Spinal cord (tissue), 10 donors: ENCODE results near the gene KAT7. TPM values are rescaled to one million over a fixed set of nuclear protein-coding genes. Genes with fewer than 3 reads are reported as not detected.
A peak's percentile ranks its signal among the peaks of the same experiment; 100 is the strongest.

ENCODE experiments used
- DNase-seq, 6 donors: peaks; one replicate each; pipeline versions ENCODE4 v3.0.0 to v3.0.0-alpha.2; 2013 to 2015; ENCODE audit warnings: low spot score in 6 of 6, low read depth in 4 of 6
- H3K27ac ChIP-seq: one replicate; pipeline ENCODE4 v1.5.1; 2013; ENCODE audit warnings: low read depth, low read length, control low read depth
- H3K27me3 ChIP-seq: one replicate; pipeline ENCODE4 v1.6.1; 2013; ENCODE audit warnings: low read length; ENCODE audit not compliant: control insufficient read depth, insufficient read depth
- H3K36me3 ChIP-seq: one replicate; pipeline ENCODE4 v1.6.1; 2013; ENCODE audit warnings: low read length; ENCODE audit not compliant: control insufficient read depth, insufficient read depth
- H3K4me1 ChIP-seq: one replicate; pipeline ENCODE4 v1.6.1; 2013; ENCODE audit warnings: low read length; ENCODE audit not compliant: control insufficient read depth, insufficient read depth
- H3K4me3 ChIP-seq: one replicate; pipeline ENCODE4 v1.5.1; 2013; ENCODE audit warnings: low read depth, low read length, control low read depth
- H3K9me3 ChIP-seq: one replicate; pipeline ENCODE4 v1.6.1; 2013; ENCODE audit warnings: low read length; ENCODE audit not compliant: control insufficient read depth, insufficient read depth
- WGBS: methylation state at CpG from one replicate; pipeline ENCODE4 v1.1.5; 2013; ENCODE audit warnings: missing lambda C conversion rate; ENCODE audit not compliant: insufficient coverage; 5-methylcytosine and 5-hydroxymethylcytosine counted together
- polyA plus RNA-seq, 2 donors: library from polyadenylated mRNA; unstranded; fragments of 120-200 nt; gene quantifications; one replicate each; pipeline ENCODE4 v1.2.1, GENCODE V29; 2013; ENCODE audit not compliant: insufficient read length in 2 of 2
- total RNA-seq, 2 donors: library from RNA; depleted of rRNA in 1 of 2; stranded (reverse); fragments of 120-200 nt in 1 of 2; fragments of >200 nt in 1 of 2; gene quantifications; one replicate each; pipeline versions ENCODE4 v1.2.3 to v1.2.4, GENCODE V29; 2013 to 2014
- donor health status: healthy.

Gene KAT7
- total and polyA plus RNA-seq, 4 donors: 53.0 to 58.6 (median 54.2) TPM

DNA sequence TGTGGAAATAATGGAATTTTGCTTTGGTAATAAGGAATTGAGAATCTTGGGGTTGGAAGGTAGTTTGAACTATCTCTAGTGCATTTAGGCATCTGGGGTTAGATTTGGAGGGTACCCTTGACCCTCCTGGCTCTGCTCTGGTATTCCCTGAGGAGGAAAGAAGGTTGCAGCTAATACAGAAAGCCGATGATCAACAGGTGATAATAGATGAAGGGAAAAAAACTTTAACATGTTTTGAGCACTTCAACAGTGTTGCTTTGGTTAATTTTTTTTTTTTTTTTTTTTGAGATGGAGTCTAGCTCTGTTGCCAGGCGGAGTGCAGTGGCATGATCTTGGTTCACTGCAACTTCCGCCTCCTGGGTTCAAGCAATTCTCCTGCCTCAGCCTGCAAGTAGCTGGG lies 4.8 kb downstream of the KAT7 start:
- Histone ChIP-seq H3K36me3 (peaks cover 39% of the 10 kb centered on the region), H3K27me3 (no peaks in the 10 kb centered on the region), H3K9me3 (no peaks in the 10 kb centered on the region), H3K27ac (no peak overlapping the region), H3K4me1 (peaks cover 10% of the 10 kb centered on the region), H3K4me3 (no peak overlapping the region)
- DNase-seq: no peak
- 96% methylated on average over 3 of the region's 3 CpGs for WGBS

DNA sequence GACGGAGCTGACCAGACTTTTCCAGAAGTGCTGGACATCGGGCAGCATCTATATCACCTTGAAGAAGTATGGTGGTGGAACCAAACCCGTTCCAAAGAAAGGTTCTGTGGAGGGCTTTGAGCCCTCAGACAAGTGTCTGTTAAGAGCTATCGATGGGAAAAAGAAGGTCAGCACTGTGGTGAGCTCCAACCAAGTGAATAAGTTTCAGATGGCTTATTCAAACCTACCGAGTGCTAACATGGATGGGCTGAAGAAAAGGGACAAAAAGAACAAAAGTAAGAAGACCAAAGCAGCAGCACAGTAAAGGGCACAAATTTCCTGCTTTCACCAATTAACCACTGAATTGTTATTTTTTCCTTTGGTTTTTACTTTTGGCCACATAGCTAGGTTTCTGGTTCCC lies 6.9 kb downstream of the KAT7 start:
- Histone ChIP-seq H3K27me3 (no peaks in the 10 kb centered on the region), H3K4me1 (peaks cover under 1% of the 10 kb centered on the region), H3K9me3 (no peaks in the 10 kb centered on the region), H3K36me3 (peaks cover 50% of the 10 kb centered on the region), H3K4me3 (no peak overlapping the region), H3K27ac (no peak overlapping the region)
- WGBS: 91% methylated on average over 5 of the region's 5 CpGs
- DNase-seq: no peak

DNA sequence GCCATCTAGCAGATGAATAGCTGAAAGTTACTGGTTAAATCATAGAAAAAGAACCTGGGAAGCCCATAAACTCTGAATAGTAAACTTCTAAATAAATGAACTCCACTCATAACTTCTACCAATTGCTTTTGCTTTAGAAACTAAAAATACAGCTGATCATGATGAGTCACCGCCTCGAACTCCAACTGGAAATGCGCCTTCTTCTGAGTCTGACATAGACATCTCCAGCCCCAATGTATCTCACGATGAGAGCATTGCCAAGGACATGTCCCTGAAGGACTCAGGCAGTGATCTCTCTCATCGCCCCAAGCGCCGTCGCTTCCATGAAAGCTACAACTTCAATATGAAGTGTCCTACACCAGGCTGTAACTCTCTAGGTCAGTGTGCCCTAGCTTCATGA lies 9.7 kb downstream of the KAT7 start:
- no peaks in the 10 kb centered on the region for H3K4me1 ChIP-seq
- H3K27me3 ChIP-seq: no peaks in the 10 kb centered on the region
- H3K27ac ChIP-seq: no peak overlapping the region
- H3K4me3 ChIP-seq: no peak overlapping the region
- no peak for DNase-seq
- 97% methylated on average over 8 of the region's 8 CpGs for WGBS
- peaks cover 47% of the 10 kb centered on the region for H3K36me3 ChIP-seq
- no peaks in the 10 kb centered on the region for H3K9me3 ChIP-seq

DNA sequence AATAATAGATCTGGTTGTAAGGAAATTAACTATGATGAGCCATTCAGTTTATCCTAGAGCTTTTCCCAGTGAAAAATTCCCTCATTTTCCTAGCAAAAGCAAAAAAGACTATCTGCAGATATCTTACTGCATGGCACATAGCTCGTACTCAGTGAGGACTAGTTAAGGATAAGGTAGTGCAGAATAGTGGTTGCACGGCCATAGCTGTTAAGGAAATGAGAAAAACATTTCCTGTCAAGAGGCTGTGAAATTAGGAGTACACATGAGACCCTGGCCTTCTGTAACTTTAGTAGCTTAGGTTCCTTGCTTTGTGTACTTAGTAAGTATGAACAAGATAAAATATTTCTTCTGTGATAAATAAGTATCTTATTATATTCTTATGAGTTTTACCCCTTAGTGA lies 10.3 kb downstream of the KAT7 start:
- no peak for DNase-seq
- Histone ChIP-seq H3K27me3 (no peaks in the 10 kb centered on the region), H3K36me3 (peaks cover 47% of the 10 kb centered on the region), H3K4me3 (no peak overlapping the region), H3K27ac (no peak overlapping the region), H3K9me3 (no peaks in the 10 kb centered on the region), H3K4me1 (no peaks in the 10 kb centered on the region)
- WGBS: 100% methylated on average over 2 of the region's 2 CpGs

DNA sequence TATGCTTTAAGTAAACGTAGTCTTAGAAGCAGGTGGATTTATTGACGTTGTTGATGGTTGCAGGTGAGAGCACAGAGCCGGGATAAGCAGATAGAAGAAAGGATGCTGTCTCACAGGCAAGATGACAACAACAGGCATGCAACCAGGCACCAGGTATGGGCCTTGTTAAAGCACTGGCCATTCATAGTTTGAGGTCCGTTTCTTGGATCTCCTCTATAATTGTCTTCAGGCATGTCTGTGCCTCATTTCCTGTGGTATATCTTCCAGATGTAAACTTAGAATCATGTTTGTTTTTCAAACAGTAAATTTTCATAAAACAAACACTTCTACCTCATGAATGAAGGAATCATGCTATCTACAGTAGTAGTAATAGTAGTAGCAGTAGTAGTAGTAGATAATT lies 20.6 kb downstream of the KAT7 start:
- DNase-seq: no peak
- peaks cover 18% of the 10 kb centered on the region for H3K36me3 ChIP-seq
- H3K27me3 ChIP-seq: no peaks in the 10 kb centered on the region
- 92% methylated on average over 3 of the region's 4 CpGs for WGBS
- no peaks in the 10 kb centered on the region for H3K9me3 ChIP-seq
- H3K27ac ChIP-seq: no peak overlapping the region
- H3K4me3 ChIP-seq: no peak overlapping the region
- no peaks in the 10 kb centered on the region for H3K4me1 ChIP-seq

DNA sequence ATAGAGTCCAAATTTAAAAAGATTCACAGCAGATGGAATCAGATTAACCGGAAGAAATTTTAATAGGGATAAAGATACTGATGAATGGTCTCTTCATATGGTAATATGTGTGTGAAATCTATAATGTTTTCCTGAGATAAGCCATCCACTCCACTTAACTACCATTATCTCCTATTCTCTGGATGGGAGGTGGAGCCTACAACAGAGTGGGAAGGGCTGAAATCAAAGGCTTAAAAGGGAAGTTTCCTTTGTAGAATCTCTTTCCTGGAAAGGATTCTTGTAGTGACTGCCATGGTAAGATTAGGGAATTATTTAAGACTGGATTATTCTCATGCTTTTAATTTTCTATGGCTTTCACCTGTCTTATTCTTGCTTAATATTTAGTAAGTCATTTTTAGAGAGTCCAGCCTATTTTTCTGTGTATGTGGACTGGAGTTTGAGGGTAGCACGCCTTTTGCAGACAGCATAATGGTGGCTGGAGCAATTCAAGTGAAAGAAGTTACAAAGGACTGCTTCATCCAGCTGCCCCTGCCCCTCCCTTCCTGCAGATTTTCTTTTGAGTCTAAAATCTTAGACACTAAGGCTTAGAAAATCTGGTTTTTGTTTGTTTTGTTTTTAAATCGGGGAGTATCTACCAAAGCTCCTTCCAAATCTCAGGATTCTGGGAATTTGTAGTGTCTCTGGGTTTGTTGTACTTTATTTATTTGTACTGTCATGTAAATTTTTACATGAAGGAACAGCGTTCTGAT lies 26.5 kb downstream of the KAT7 start:
- DNase-seq: peak in 4 of 6 donors; percentile 17 to 57 (median 36)
- Histone ChIP-seq H3K4me1 (peaks cover 3% of the 10 kb centered on the region), H3K27ac (peak overlapping the region; percentile 89), H3K9me3 (no peaks in the 10 kb centered on the region), H3K36me3 (peaks cover 31% of the 10 kb centered on the region), H3K27me3 (no peaks in the 10 kb centered on the region), H3K4me3 (peak overlapping the region; percentile 24)
- 0% methylated on average over 1 of the region's 4 CpGs for WGBS

DNA sequence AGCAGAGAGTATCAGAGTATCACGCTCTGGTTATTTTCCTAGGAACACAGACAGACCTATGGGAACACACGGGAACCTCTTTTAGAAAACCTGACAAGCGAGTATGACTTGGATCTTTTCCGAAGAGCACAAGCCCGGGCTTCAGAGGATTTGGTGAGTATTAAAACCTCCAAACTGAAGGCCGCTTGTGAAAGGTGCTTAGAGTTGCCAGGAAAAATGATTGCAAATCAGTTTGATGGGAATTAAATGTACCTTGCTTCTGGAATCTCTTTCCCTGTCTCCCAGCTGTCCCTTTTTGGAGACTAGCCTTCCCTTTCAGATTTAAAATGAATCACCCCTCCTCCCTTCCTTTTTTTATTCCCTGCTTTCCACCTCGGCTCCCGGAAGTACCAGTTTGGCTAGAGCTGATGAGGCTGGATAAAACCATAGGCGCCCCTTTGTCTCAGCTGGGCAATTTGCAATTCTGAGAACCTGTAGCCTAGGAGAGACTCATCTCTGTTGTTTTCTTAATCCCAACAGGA lies 27.3 kb downstream of the KAT7 start:
- Histone ChIP-seq H3K27ac (peak overlapping the region; percentile 89), H3K4me3 (peak overlapping the region; percentile 24), H3K36me3 (peaks cover 29% of the 10 kb centered on the region), H3K4me1 (peaks cover 3% of the 10 kb centered on the region), H3K27me3 (no peaks in the 10 kb centered on the region), H3K9me3 (no peaks in the 10 kb centered on the region)
- DNase-seq: peak in 5 of 6 donors; percentile 19 to 70 (median 31)
- 26% methylated on average over 7 of the region's 9 CpGs for WGBS

DNA sequence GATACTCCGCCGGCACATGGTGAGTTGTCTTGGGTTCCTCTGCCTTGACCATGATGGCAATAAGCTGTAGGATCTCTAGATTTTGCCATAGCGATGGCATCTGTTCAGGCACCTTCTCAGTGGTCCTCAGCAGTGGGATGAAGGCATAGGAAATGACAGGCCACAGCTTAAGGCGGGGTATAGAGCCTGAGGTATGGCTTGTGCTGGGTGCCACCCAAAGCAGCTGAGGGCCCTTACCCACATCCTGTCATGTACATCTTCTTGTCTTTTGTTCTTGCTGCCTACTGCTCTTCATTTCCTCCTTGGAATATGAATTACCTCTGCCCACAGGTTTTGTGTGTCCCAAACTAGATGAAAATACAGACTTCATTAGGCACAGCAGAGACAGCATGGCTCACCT lies 29.5 kb downstream of the KAT7 start:
- Histone ChIP-seq H3K36me3 (peaks cover 34% of the 10 kb centered on the region), H3K27ac (no peak overlapping the region), H3K4me1 (peaks cover 3% of the 10 kb centered on the region), H3K27me3 (no peaks in the 10 kb centered on the region), H3K4me3 (no peak overlapping the region), H3K9me3 (no peaks in the 10 kb centered on the region)
- WGBS: 100% methylated on average over 4 of the region's 4 CpGs
- DNase-seq: no peak

DNA sequence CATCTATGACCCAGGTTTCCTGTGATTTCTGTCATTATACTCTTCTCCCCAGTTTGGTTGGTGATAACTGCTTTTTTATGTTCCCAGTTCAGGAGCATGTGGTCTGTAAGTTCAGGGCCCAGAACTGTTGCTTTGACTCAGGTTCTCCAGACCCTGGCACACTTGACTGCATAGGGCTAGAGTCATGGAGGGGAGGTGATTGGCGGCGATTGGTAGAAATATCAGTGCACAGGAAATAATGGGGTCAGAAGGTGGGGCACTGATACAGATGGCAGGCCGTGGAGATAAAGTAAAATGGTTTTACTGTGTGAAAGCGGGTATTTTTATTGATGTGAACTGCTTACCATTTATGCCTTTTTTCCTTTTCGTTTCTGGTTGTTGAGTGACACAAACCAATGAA lies 30.7 kb downstream of the KAT7 start:
- Histone ChIP-seq H3K9me3 (no peaks in the 10 kb centered on the region), H3K27me3 (no peaks in the 10 kb centered on the region), H3K36me3 (peaks cover 31% of the 10 kb centered on the region), H3K4me3 (no peak overlapping the region), H3K4me1 (peaks cover 3% of the 10 kb centered on the region), H3K27ac (no peak overlapping the region)
- no peak for DNase-seq
- WGBS: 91% methylated on average over 4 of the region's 5 CpGs

DNA sequence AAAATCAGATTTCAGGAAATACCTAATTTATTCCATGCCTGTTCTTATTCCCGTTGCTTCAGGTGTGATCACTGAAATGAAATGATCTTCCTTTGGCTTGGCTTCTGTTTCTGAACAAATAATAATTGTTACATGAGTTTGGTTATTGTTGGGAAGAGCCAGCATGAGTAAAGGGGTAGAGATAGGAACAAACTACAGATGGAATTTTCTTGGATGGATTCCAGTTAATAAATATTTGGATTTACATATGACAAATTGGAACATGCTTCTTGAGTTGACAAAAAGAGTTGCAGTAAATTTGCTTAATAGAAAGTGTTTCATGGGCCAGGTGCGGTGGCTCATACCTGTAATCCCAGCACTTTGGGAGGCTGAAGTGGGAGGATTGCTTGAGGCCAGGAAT lies 31.2 kb downstream of the KAT7 start:
- Histone ChIP-seq H3K4me3 (no peak overlapping the region), H3K27me3 (no peaks in the 10 kb centered on the region), H3K36me3 (peaks cover 35% of the 10 kb centered on the region), H3K27ac (no peak overlapping the region), H3K4me1 (peaks cover 3% of the 10 kb centered on the region), H3K9me3 (no peaks in the 10 kb centered on the region)
- WGBS: no CpG with 5 or more reads among the region's 2 CpGs
- DNase-seq: no peak
